GM19463 (cell line): ENCODE measurements around the gene S100A3.

ENCODE experiments used
- ATAC-seq: cut with Tn5 transposase; IDR thresholded peaks from one replicate; pipeline ENCODE4 v1.9.1; 2021; ENCODE audit warnings: mild to moderate bottlenecking, moderate library complexity; ENCODE audit not compliant: unreplicated experiment

The S100A3 gene

GRCh38 chr1:153550398-153550758 lies 1.3 kb upstream of the S100A3 start:
- no peak for ATAC-seq

GRCh38 chr1:153549741-153550397 lies 811 bp upstream of the S100A3 start:
- ATAC-seq: no peak

- no peak for ATAC-seq
Observed at GRCh38 chr1:153547560-153548551, 1.2 kb downstream of the S100A3 start.

GRCh38 chr1:153546796-153547559 lies 2.1 kb downstream of the S100A3 start:
- ATAC-seq: no peak

GRCh38 chr1:153546371-153546770 lies 2.7 kb downstream of the S100A3 start:
- ATAC-seq: no peak

- ATAC-seq: peak; percentile 86
Observed at GRCh38 chr1:153545067-153546055, 3.7 kb downstream of the S100A3 start, which contains the start of gene S100A4. Gene S100A4, minus strand, starts transcription at chr1:153545806. Its CDS starts 1,012 bp downstream, at chr1:153544794.

GRCh38 chr1:153544453-153545066 lies 4.5 kb downstream of the S100A3 start:
- no peak for ATAC-seq

- no peak for ATAC-seq
Observed at GRCh38 chr1:153543736-153544135, 5.3 kb downstream of the S100A3 start.

GRCh38 chr1:153542956-153543711 lies 5.9 kb downstream of the S100A3 start:
- no peak for ATAC-seq

- no peak for ATAC-seq
Observed at GRCh38 chr1:153541641-153542590, 7.1 kb downstream of the S100A3 start.

GRCh38 chr1:153540394-153541361 lies 8.4 kb downstream of the S100A3 start, which contains the start of gene S100A5:
Gene S100A5, minus strand, starts transcription at chr1:153540934. Its CDS starts 743 bp downstream, at chr1:153540191.
- ATAC-seq: no peak

GRCh38 chr1:153539395-153540093 lies 9.5 kb downstream of the S100A3 start:
- ATAC-seq: no peak

GRCh38 chr1:153538315-153538821 lies 10.7 kb downstream of the S100A3 start:
- ATAC-seq: no peak

GRCh38 chr1:153537376-153537730 lies 11.7 kb downstream of the S100A3 start:
- no peak for ATAC-seq

GRCh38 chr1:153536671-153537375 lies 12.2 kb downstream of the S100A3 start:
- ATAC-seq: no peak
